KMS-11 (cell line): ENCODE data around the gene IMPACT.

Experiments
- H2AFZ ChIP-seq: fragments of 200-600 bp; sonication (generic); 2 replicates; pipeline ENCODE4 v1.6.1; 2016; ENCODE audit warnings: antibody characterized with exemption, mixed run types, low read depth
- H3K27ac ChIP-seq: fragments of 200-600 bp; sonication (generic); 2 replicates; pipeline ENCODE4 v1.6.1; 2016; ENCODE audit warnings: mild to moderate bottlenecking, mixed run types
- H3K27me3 ChIP-seq: fragments of 200-600 bp; sonication (generic); 2 replicates; pipeline ENCODE4 v1.6.1; 2017; ENCODE audit warnings: mild to moderate bottlenecking, low read depth, mixed run types, moderate library complexity; ENCODE audit not compliant: insufficient read depth
- H3K36me3 ChIP-seq: fragments of 200-600 bp; sonication (generic); 2 replicates; pipeline ENCODE4 v1.6.1; 2017; ENCODE audit warnings: mild to moderate bottlenecking, mixed run types; ENCODE audit not compliant: insufficient read depth
- H3K4me1 ChIP-seq: fragments of 200-600 bp; sonication (generic); 2 replicates; pipeline ENCODE4 v1.6.1; 2016; ENCODE audit warnings: mild to moderate bottlenecking, low read depth, mixed run types; ENCODE audit not compliant: poor library complexity, severe bottlenecking
- H3K4me2 ChIP-seq: fragments of 200-600 bp; sonication (generic); 2 replicates; pipeline ENCODE4 v1.7.0; 2016; ENCODE audit warnings: mild to moderate bottlenecking, mixed run types
- H3K4me3 ChIP-seq: fragments of 200-600 bp; sonication (generic); IDR thresholded peaks from 2 replicates; pipeline ENCODE4 v1.6.1; 2017; ENCODE audit warnings: low read depth, low read length, mixed read lengths; ENCODE audit not compliant: insufficient read depth
- H3K79me2 ChIP-seq: fragments of 200-600 bp; sonication (generic); 2 replicates; pipeline ENCODE4 v1.6.1; 2016; ENCODE audit warnings: low read depth, mixed run types; ENCODE audit not compliant: insufficient read depth
- H3K9ac ChIP-seq: fragments of 200-600 bp; sonication (generic); 2 replicates; pipeline ENCODE4 v1.6.1; 2016; ENCODE audit warnings: mild to moderate bottlenecking, mixed run types
- H4K20me1 ChIP-seq: fragments of 200-600 bp; sonication (generic); 2 replicates; pipeline ENCODE4 v1.6.1; 2016; ENCODE audit warnings: mild to moderate bottlenecking, mixed run types; ENCODE audit not compliant: insufficient read depth
- TF ChIP-seq, protein P1 (sequence below): fragments of 200-600 bp; sonication (generic); conservative IDR thresholded peaks from 2 replicates; pipeline ENCODE4 v1.6.1; 2017; ENCODE audit warnings: low read depth, mild to moderate bottlenecking, antibody characterized with exemption, low read length, moderate library complexity, mixed read lengths

The IMPACT gene

DNA sequence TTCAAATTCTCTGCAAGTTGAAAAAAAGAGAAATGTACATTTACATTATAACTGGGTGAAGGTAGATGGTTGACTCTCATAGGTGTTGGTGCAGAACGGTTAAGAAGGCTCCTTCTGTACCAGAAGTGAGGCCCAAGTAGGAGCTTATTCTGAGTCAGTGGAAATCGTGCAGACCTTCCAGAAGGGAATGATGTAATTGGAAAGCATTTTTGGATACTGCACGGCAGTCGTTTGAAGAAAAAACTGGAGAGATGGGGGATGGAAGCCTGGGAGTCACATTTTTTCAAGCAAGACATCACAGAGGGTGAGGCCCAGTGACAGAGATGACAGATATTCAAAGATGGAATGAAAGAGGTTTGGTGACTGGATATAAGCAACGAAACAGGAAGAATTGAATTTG is 73.3 kb downstream of the IMPACT start:
- H4K20me1 ChIP-seq: no peaks in the 10 kb centered on the region
- H3K9ac ChIP-seq: no peak overlapping the region
- H2AFZ ChIP-seq: no peak overlapping the region
- no peak overlapping the region for H3K4me2 ChIP-seq
- H3K4me1 ChIP-seq: no peaks in the 10 kb centered on the region
- no peaks in the 10 kb centered on the region for H3K27me3 ChIP-seq
- TF ChIP-seq, protein P1, sequence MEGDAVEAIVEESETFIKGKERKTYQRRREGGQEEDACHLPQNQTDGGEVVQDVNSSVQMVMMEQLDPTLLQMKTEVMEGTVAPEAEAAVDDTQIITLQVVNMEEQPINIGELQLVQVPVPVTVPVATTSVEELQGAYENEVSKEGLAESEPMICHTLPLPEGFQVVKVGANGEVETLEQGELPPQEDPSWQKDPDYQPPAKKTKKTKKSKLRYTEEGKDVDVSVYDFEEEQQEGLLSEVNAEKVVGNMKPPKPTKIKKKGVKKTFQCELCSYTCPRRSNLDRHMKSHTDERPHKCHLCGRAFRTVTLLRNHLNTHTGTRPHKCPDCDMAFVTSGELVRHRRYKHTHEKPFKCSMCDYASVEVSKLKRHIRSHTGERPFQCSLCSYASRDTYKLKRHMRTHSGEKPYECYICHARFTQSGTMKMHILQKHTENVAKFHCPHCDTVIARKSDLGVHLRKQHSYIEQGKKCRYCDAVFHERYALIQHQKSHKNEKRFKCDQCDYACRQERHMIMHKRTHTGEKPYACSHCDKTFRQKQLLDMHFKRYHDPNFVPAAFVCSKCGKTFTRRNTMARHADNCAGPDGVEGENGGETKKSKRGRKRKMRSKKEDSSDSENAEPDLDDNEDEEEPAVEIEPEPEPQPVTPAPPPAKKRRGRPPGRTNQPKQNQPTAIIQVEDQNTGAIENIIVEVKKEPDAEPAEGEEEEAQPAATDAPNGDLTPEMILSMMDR: no peak
- no peaks in the 10 kb centered on the region for H3K36me3 ChIP-seq
- H3K4me3 ChIP-seq: no peak overlapping the region
- H3K79me2 ChIP-seq: no peaks in the 10 kb centered on the region
- no peak overlapping the region for H3K27ac ChIP-seq

DNA sequence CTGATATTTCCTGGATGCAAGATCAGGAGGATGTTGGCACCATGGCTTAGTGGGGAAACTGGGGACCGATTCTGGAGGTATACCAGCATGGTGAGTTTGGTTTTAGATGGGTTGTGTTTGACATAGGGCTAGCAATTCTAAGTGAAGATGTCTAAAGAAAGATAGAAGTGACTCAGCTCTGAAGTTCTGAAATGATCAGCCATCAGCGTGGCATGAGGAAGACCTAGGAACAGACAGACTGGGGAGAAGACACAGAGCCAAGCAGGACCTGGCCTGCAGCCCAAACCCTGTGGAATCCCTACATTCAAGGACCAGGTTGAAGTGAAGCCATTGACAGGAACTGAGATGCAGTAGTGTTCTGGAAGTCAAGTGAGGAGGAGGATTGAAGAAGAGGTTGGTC is 73.7 kb downstream of the IMPACT start:
- H3K4me3 ChIP-seq: no peak overlapping the region
- H3K27ac ChIP-seq: no peak overlapping the region
- H3K27me3 ChIP-seq: no peaks in the 10 kb centered on the region
- no peaks in the 10 kb centered on the region for H3K4me1 ChIP-seq
- H4K20me1 ChIP-seq: no peaks in the 10 kb centered on the region
- H3K36me3 ChIP-seq: no peaks in the 10 kb centered on the region
- no peak overlapping the region for H2AFZ ChIP-seq
- no peak overlapping the region for H3K4me2 ChIP-seq
- H3K79me2 ChIP-seq: no peaks in the 10 kb centered on the region
- no peak overlapping the region for H3K9ac ChIP-seq
- TF ChIP-seq, protein P1: no peak

DNA sequence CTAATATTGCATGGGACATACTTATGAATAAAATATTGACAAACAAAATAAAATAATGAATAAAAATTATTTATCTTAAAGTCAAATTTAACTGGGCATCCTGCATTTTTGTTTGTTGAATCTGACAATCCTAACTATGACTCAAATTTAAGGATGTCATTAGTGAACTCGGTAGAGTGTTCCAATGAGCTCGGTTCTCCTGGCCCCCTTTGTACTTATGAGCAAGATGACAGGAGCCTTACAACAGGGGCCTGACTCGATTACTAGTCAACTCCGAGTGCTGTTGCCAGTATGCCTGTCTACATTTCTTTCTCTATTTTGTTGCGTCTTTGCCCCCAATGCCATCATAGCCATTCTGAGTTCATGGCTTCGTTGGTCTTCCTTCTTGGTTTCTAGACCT is 74.3 kb downstream of the IMPACT start:
- Histone ChIP-seq H3K36me3 (no peaks in the 10 kb centered on the region), H3K27me3 (no peaks in the 10 kb centered on the region), H3K27ac (no peak overlapping the region), H3K4me1 (no peaks in the 10 kb centered on the region), H4K20me1 (no peaks in the 10 kb centered on the region), H3K4me3 (no peak overlapping the region), H3K4me2 (no peak overlapping the region), H3K9ac (no peak overlapping the region), H2AFZ (no peak overlapping the region), H3K79me2 (no peaks in the 10 kb centered on the region)
- TF ChIP-seq, protein P1: no peak

DNA sequence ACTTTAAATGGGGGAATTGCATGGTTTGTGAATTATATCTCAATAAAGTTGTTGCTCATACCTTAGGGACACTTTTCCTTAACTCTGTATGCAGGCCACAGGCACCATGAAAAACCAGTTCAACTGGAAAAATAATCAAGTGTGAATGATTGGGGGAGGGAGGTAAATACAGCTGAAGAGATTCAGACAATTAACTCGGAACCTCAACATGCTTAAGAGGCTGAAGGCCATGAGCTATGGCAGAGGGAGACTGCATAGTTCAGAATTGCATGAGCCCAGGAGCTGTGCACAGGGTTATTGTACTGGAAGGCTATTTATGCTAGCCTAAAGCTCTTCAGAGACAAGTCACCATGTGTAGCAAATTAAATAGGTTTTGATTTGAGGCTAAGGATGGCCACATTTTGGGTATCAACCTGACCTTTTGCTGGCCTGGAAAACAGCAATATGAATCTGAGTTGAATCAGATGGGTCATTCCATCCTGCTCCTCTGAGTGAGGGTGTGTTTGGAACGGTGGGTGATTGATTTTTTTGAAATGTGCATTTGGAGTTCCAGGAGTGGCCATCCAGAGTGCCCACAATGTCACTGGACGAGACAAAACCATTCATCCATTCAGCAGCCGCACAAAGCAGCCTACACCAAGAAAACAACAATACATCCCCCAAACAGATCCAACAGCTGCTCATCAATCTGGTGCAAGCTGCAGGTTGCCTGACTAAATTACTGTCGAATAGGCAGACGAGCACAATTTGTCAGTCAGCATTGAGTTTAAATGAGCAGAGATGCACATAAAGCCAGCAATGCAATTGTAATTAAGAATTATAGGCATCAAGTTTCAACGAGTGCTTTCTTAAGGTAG is 76.4 kb downstream of the IMPACT start:
- H3K9ac ChIP-seq: no peak overlapping the region
- H3K4me2 ChIP-seq: no peak overlapping the region
- TF ChIP-seq, protein P1: no peak
- no peaks in the 10 kb centered on the region for H3K36me3 ChIP-seq
- no peaks in the 10 kb centered on the region for H3K27me3 ChIP-seq
- no peak overlapping the region for H2AFZ ChIP-seq
- no peaks in the 10 kb centered on the region for H3K79me2 ChIP-seq
- no peaks in the 10 kb centered on the region for H4K20me1 ChIP-seq
- no peak overlapping the region for H3K4me3 ChIP-seq
- no peaks in the 10 kb centered on the region for H3K4me1 ChIP-seq
- no peak overlapping the region for H3K27ac ChIP-seq
